ENCODE results near the gene VPS37B.

The VPS37B gene

GRCh38 chr12:122865268-122866231, 30.4 kb downstream of the VPS37B start:
- DNase-seq: no peak

- no peak for DNase-seq
Observed at GRCh38 chr12:122864894-122865253, 31.1 kb downstream of the VPS37B start.

GRCh38 chr12:122862872-122863701, 32.8 kb downstream of the VPS37B start:
- no peak for DNase-seq

- no peak for DNase-seq
Observed at GRCh38 chr12:122862110-122862634, 33.8 kb downstream of the VPS37B start.

- no peak for DNase-seq
Observed at GRCh38 chr12:122861587-122861970, 34.3 kb downstream of the VPS37B start.

- DNase-seq: no peak
Observed at GRCh38 chr12:122860854-122861586, 34.9 kb downstream of the VPS37B start.

GRCh38 chr12:122860040-122860853, 35.7 kb downstream of the VPS37B start:
- DNase-seq: peak; percentile 91

GRCh38 chr12:122859303-122860039, 36.5 kb downstream of the VPS37B start:
- no peak for DNase-seq

- DNase-seq: no peak
Observed at GRCh38 chr12:122858591-122859302, 37.2 kb downstream of the VPS37B start.

- no peak for DNase-seq
Observed at GRCh38 chr12:122858171-122858570, 37.8 kb downstream of the VPS37B start.

- DNase-seq: no peak
Observed at GRCh38 chr12:122856999-122857671, 38.8 kb downstream of the VPS37B start.

- no peak for DNase-seq
Observed at GRCh38 chr12:122855928-122856831, 39.7 kb downstream of the VPS37B start.

GRCh38 chr12:122855071-122855829, 40.7 kb downstream of the VPS37B start:
- DNase-seq: no peak

GRCh38 chr12:122854554-122854953, 41.4 kb downstream of the VPS37B start:
- no peak for DNase-seq

- no peak for DNase-seq
Observed at GRCh38 chr12:122853582-122854245, 42.2 kb downstream of the VPS37B start.

GRCh38 chr12:122852336-122853275, 43.3 kb downstream of the VPS37B start:
- no peak for DNase-seq
